GM23248 (cell line): Measurements from ENCODE around the gene SRSF1.

Experiments used
- EZH2 ChIP-seq: fragments of 200-600 bp; sonication (generic); IDR thresholded peaks from 2 replicates; pipeline ENCODE4 v1.6.1; 2018; ENCODE audit warnings: antibody characterized with exemption, mild to moderate bottlenecking; ENCODE audit not compliant: insufficient read depth, poor library complexity, severe bottlenecking
- EZH2phosphoT487 ChIP-seq: fragments of 200-600 bp; sonication (generic); IDR thresholded peaks from 2 replicates; pipeline ENCODE4 v1.6.1; 2018; ENCODE audit warnings: antibody characterized with exemption, moderate library complexity, mild to moderate bottlenecking, low read depth; ENCODE audit not compliant: insufficient read depth

DNA sequence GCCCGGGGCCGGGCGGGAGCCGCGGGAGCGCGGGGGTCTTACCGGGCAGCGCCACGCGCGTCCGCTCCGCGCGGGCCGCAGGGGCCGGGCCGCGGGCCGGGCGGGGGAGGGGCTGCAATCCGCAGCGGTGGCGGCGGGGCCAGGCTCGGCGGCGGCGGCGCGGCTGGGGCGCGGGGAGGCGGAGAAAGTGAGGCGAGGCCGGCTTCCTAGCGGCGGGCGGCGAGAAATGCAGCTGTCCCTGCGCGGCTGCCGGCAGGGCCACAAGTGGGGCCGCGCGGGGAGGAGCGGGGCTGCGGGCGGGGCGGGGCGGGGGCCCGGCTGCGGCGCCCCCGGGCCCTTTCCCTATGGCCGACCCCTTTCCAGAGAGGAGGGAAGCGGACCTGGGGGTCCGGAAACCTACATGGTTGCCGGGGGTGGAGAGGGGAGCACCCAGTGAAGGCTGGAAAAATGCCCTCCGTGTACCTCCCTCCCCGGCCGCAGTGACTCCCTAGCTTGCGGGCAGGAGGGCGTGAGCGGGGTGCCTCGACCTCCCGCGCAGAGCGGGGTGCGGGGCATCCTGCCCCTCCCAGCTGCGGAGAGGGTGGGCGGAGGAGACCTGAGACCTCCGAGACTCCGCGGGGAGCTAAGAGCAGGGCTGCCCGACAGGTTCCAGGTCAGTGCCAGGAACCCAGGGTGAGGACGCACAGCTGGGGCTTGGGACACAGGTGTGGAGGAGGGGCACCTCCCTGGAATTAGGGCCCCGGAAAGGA is 51.7 kb downstream of the SRSF1 start, which contains the start of gene CUEDC1:
- TF ChIP-seq EZH2 (no peak), EZH2phosphoT487 (no peak)
